HCT116 (cell line): ENCODE data around the gene MDH2. TPM values are rescaled to one million over a fixed set of nuclear protein-coding genes. Genes with fewer than 3 reads are reported as not detected.

Source experiments
- ATAC-seq: fragments of 200-7000 bp; cut with Tn5 transposase; 2 replicates; pipeline ENCODE4 v1.9.1; 2020; ENCODE audit warnings: mild to moderate bottlenecking, moderate library complexity
- BruUV-seq: library from RNA; stranded (reverse); fragments of 400-500 nt; replicated peaks from 2 replicates; lab custom pipeline; 2021; lab: Mats Ljungman, UMichigan
- CTCF ChIA-PET: fragments of 300-600 bp; sonication (Branson Sonifier 250); formaldehyde crosslinking; loops from one replicate; lab custom pipeline; 2021; ENCODE audit warnings: antibody characterized with exemption; lab: Charles Lee
- POLR2A ChIA-PET: fragments of 300-600, 350-600 bp; sonication (Branson Sonifier 250); formaldehyde crosslinking; loops from one replicate; lab custom pipeline; 2021; ENCODE audit warnings: antibody characterized with exemption; lab: Charles Lee
- RAD21 ChIA-PET, 2 experiments: fragments of 300-600 bp; sonication (Branson Sonifier 250); formaldehyde crosslinking; loops; one replicate each; lab custom pipeline; 2023; ENCODE audit warnings: low total read pairs in 2 of 2; ENCODE audit not compliant: uncharacterized antibody in 2 of 2, unreplicated experiment in 2 of 2, low non-redundant PET in 1 of 2; lab: Charles Lee
- DNase-seq: peaks from one replicate; pipeline ENCODE4 v3.0.0-alpha.2; 2010; ENCODE audit warnings: low read depth, low spot score
- H2AFZ ChIP-seq: fragments of 200-600 bp; shearing (Covaris generic), sonication (generic); 2 replicates; pipeline ENCODE4 v1.6.1; 2017; ENCODE audit warnings: low read depth, mixed run types, mixed read lengths, antibody characterized with exemption, low read length; ENCODE audit not compliant: poor library complexity, severe bottlenecking
- H3K27ac ChIP-seq: 2 replicates; pipeline ENCODE4 v1.5.1; 2012; ENCODE audit warnings: low read depth, low read length
- H3K27me3 ChIP-seq: fragments of 200-600 bp; sonication (generic); 2 replicates; pipeline ENCODE4 v1.6.1; 2016; ENCODE audit warnings: mixed run types, low read length, mixed read lengths; ENCODE audit not compliant: insufficient read depth
- H3K36me3 ChIP-seq, 2 experiments: fragments of 200-500 bp in 1 of 2; fragments of 200-600 bp in 1 of 2; sonication (Bioruptor generic) in 1 of 2; sonication (generic) in 1 of 2; 2 replicates each; pipeline versions ENCODE4 v1.5.1 to v1.6.1; 2014 to 2016; ENCODE audit warnings: low read length in 2 of 2, inconsistent platforms in 1 of 2, mixed read lengths in 1 of 2, mixed run types in 1 of 2; ENCODE audit not compliant: insufficient read depth in 2 of 2, control insufficient read depth in 1 of 2
- H3K4me1 ChIP-seq, 2 experiments: fragments of 200-600 bp in 1 of 2; sonication (generic) in 1 of 2; 2 replicates each; pipeline versions ENCODE4 v1.5.1 to v1.6.1; 2012 to 2017; ENCODE audit warnings: low read length in 2 of 2, inconsistent platforms in 1 of 2, mild to moderate bottlenecking in 1 of 2, mixed read lengths in 1 of 2, mixed run types in 1 of 2, moderate library complexity in 1 of 2; ENCODE audit not compliant: insufficient read depth in 2 of 2, control insufficient read depth in 1 of 2
- H3K4me2 ChIP-seq: fragments of 200-600 bp; sonication (generic); 2 replicates; pipeline ENCODE4 v1.6.1; 2017; ENCODE audit warnings: mixed run types, low read length, mixed read lengths
- H3K4me3 ChIP-seq, 2 experiments: fragments of 200-600 bp in 1 of 2; sonication (generic) in 1 of 2; replicated peaks in 1 of 2; 2 replicates each; pipeline ENCODE4 v1.5.1; 2011 to 2016; ENCODE audit warnings: low read length in 2 of 2, control low read depth in 1 of 2, low read depth in 1 of 2, mild to moderate bottlenecking in 1 of 2, mixed read lengths in 1 of 2, mixed run types in 1 of 2
- H3K79me2 ChIP-seq: fragments of 200-600 bp; sonication (generic); 2 replicates; pipeline ENCODE4 v1.6.1; 2017; ENCODE audit warnings: mild to moderate bottlenecking, mixed run types, low read length, moderate library complexity, mixed read lengths; ENCODE audit not compliant: insufficient read depth
- H3K9ac ChIP-seq: fragments of 200-600 bp; sonication (generic); 2 replicates; pipeline ENCODE4 v1.6.1; 2016; ENCODE audit warnings: low read length, mixed read lengths
- H3K9me2 ChIP-seq: fragments of 200-600 bp; sonication (generic), shearing (Covaris generic); 2 replicates; pipeline ENCODE4 v1.6.1; 2017; ENCODE audit warnings: mixed run types, mild to moderate bottlenecking, moderate library complexity; ENCODE audit not compliant: insufficient read depth
- H3K9me3 ChIP-seq, 2 experiments: fragments of 200-500 bp in 1 of 2; fragments of 200-600 bp in 1 of 2; sonication (Bioruptor generic) in 1 of 2; sonication (generic) in 1 of 2; 2 replicates each; pipeline ENCODE4 v1.6.1; 2014 to 2017; ENCODE audit warnings: low read length in 2 of 2, mixed read lengths in 2 of 2, inconsistent platforms in 1 of 2, low read depth in 1 of 2, mild to moderate bottlenecking in 1 of 2, mixed run types in 1 of 2, moderate library complexity in 1 of 2; ENCODE audit not compliant: control insufficient read depth in 1 of 2, insufficient read depth in 1 of 2
- H4K20me1 ChIP-seq: fragments of 200-600 bp; sonication (generic), shearing (Covaris generic); 2 replicates; pipeline ENCODE4 v1.6.1; 2017; ENCODE audit warnings: mixed run types, mild to moderate bottlenecking, moderate library complexity; ENCODE audit not compliant: insufficient read depth
- CBX3 ChIP-seq: IDR thresholded peaks from 2 replicates; pipeline ENCODE4 v1.6.1; 2012; ENCODE audit warnings: low read depth
- CEBPB ChIP-seq: IDR thresholded peaks from 2 replicates; pipeline ENCODE4 v1.6.1; 2012; ENCODE audit warnings: low read depth
- CTCF ChIP-seq, 3 experiments: fragments of 200-600 bp in 1 of 3; sonication (generic) in 1 of 3; IDR thresholded peaks in 2 of 3; conservative IDR thresholded peaks in 1 of 3; 2 replicates each; pipeline ENCODE4 v1.5.1; 2012 to 2017; ENCODE audit warnings: low read depth in 2 of 3, low read length in 2 of 3, antibody characterized with exemption in 1 of 3, borderline replicate concordance in 1 of 3, control low read depth in 1 of 3, mild to moderate bottlenecking in 1 of 3, mixed read lengths in 1 of 3, mixed run types in 1 of 3, moderate library complexity in 1 of 3; ENCODE audit not compliant: insufficient read depth in 1 of 3
- ELF1 ChIP-seq: IDR thresholded peaks from 2 replicates; pipeline ENCODE4 v1.6.1; 2012; ENCODE audit warnings: low read depth, borderline replicate concordance
- EZH2 ChIP-seq: fragments of 200-600 bp; sonication (generic); IDR thresholded peaks from 2 replicates; pipeline ENCODE4 v1.6.1; 2017; ENCODE audit warnings: antibody characterized with exemption, mixed run types
- FOSL1 ChIP-seq: IDR thresholded peaks from 2 replicates; pipeline ENCODE4 v1.6.1; 2012; ENCODE audit warnings: low read depth
- POLR2A ChIP-seq: IDR thresholded peaks from 2 replicates; pipeline ENCODE4 v1.7.0; 2011; ENCODE audit warnings: borderline replicate concordance; ENCODE audit not compliant: insufficient read depth, insufficient read length; ENCODE audit errors: extremely low read depth
- SRF ChIP-seq: IDR thresholded peaks from 2 replicates; pipeline ENCODE4 v1.6.1; 2012; ENCODE audit warnings: low read depth
- TCF7L2 ChIP-seq: IDR thresholded peaks from 2 replicates; pipeline ENCODE4 v1.7.0; 2011; ENCODE audit warnings: borderline replicate concordance, inconsistent platforms; ENCODE audit not compliant: insufficient read depth, insufficient read length; ENCODE audit errors: extremely low read depth
- ZFX ChIP-seq: fragments of 450-650 bp; IDR thresholded peaks from 2 replicates; pipeline ENCODE4 v1.6.1; 2017
- ZNF274 ChIP-seq: fragments of 200-500 bp; sonication (Bioruptor generic); IDR thresholded peaks from 2 replicates; pipeline ENCODE4 v1.6.1; 2014; ENCODE audit warnings: mild to moderate bottlenecking, low read depth, low read length, inconsistent platforms
- intact Hi-C: fragments of 100-400 bp; cut with micrococcal nuclease; formaldehyde crosslinking; loops from 2 replicates; pipeline ENCODE4 v1.10.0; 2022
- total RNA-seq: library from RNA; stranded (reverse); gene quantifications from one replicate; pipeline ENCODE4 v1.2.1, GENCODE V29; 2021; ENCODE audit not compliant: unreplicated experiment
- TF ChIP-seq, protein P1 (sequence below): IDR thresholded peaks from 2 replicates; pipeline ENCODE4 v1.6.1; 2012

Gene MDH2
- total RNA-seq, 1 experiment from 2014 or later: 357 TPM

DNA sequence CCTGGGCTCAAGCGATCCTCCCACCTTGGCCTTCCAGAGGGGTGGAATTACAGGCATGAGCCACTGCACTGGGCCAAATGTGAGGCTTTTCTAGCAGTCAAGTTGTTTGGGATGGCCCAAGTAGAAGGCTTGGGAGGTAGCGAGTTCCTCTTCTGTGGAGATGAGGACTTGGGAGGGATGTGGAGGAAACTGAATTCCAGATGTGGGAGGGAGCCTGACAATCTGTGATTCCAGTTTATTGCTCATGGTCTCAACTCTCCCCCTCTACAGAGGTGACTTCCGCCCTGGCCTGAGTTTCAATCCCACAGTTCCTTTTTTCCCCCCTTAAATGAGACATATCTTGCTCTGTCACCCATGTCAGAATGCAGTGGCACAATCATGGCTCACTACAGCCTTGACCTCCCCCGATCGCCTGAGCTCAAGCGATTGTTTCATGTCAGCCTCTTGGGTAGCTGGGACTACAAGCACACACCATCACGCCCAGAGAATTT is 3.5 kb upstream of the MDH2 start:
- no TSS peak for BruUV-seq
- Histone ChIP-seq H3K4me2 (no peak overlapping the region), H3K36me3 (peaks cover 0 to 4% of the 10 kb centered on the region in 2 experiments; a peak in 1 of 4 replicates), H3K79me2 (peaks cover 49% of the 10 kb centered on the region), H3K27me3 (no peaks in the 10 kb centered on the region), H3K9me3 (no peaks in the 10 kb centered on the region), H2AFZ (no peak overlapping the region), H3K9ac (no peak overlapping the region), H4K20me1 (no peaks in the 10 kb centered on the region), H3K27ac (no peak overlapping the region), H3K4me1 (peaks cover 4 to 16% of the 10 kb centered on the region in 2 experiments), H3K4me3 (no peak overlapping the region), H3K9me2 (no peaks in the 10 kb centered on the region)
- intact Hi-C loops: no loop called here
- TF ChIP-seq CTCF (IDR thresholded peaks at IDR 0.05 in 2 of 3, conservative IDR thresholded peaks at IDR 0.05 in 1 of 3; ENCODE audit: borderline replicate concordance in 1 of 3, insufficient read depth in 1 of 3, low read depth in 2 of 3, low read length in 2 of 3): no peak
- no peak for TF ChIP-seq CBX3
- no peak for TF ChIP-seq EZH2
- TF ChIP-seq, protein P1, sequence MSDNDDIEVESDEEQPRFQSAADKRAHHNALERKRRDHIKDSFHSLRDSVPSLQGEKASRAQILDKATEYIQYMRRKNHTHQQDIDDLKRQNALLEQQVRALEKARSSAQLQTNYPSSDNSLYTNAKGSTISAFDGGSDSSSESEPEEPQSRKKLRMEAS: no peak
- no peak for TF ChIP-seq TCF7L2
- TF ChIP-seq FOSL1: no peak
- no peak for TF ChIP-seq ZFX
- TF ChIP-seq CEBPB: no peak
- TF ChIP-seq POLR2A: no peak
- no peak for TF ChIP-seq SRF
- no peak for TF ChIP-seq ZNF274
- no peak for TF ChIP-seq ELF1
- ChIA-PET RAD21 (no interaction called here), POLR2A (no interaction called here), CTCF (no interaction called here)
- DNase-seq (no peak), ATAC-seq (no peak)
